ENCODE data around the gene FARP1.

FARP1 gene

GRCh38 chr13:98215508-98215907, 72.6 kb downstream of the FARP1 start:
- H2AFZ ChIP-seq (ENCODE audit: low read depth), result no peak overlapping the region

GRCh38 chr13:98216135-98216565, 73.3 kb downstream of the FARP1 start:
- H2AFZ ChIP-seq (ENCODE audit: low read depth), result no peak overlapping the region
- H3K27me3 ChIP-seq (ENCODE audit: insufficient read depth, low read depth), result no peaks in the 10 kb centered on the region
- no peaks in the 10 kb centered on the region for H3K4me1 ChIP-seq (ENCODE audit: low read depth, poor library complexity, severe bottlenecking)
- H3K36me3 ChIP-seq (ENCODE audit: insufficient read depth), result no peaks in the 10 kb centered on the region
- H4K20me1 ChIP-seq (ENCODE audit: insufficient read depth), result no peaks in the 10 kb centered on the region
- H3K79me2 ChIP-seq (ENCODE audit: insufficient read depth, low read depth), result no peaks in the 10 kb centered on the region
- H3K4me2 ChIP-seq, result no peak overlapping the region
- H3K9ac ChIP-seq, result no peak overlapping the region
- TF ChIP-seq CTCF (conservative IDR thresholded peaks at IDR 0.05; ENCODE audit: low read depth, low read length), result no peak
- no peak overlapping the region for H3K4me3 ChIP-seq (IDR thresholded peaks at IDR 0.05; ENCODE audit: insufficient read depth, low read depth, low read length)
- no peak overlapping the region for H3K27ac ChIP-seq

More at GRCh38 chr13:98215508-98215907, 72.6 kb downstream of the FARP1 start:
- no peak for TF ChIP-seq CTCF (conservative IDR thresholded peaks at IDR 0.05; ENCODE audit: low read depth, low read length)
- Histone ChIP-seq H3K9ac (no peak overlapping the region), H4K20me1 (ENCODE audit: insufficient read depth) (no peaks in the 10 kb centered on the region), H3K27me3 (ENCODE audit: insufficient read depth, low read depth) (no peaks in the 10 kb centered on the region), H3K36me3 (ENCODE audit: insufficient read depth) (no peaks in the 10 kb centered on the region), H3K27ac (no peak overlapping the region), H3K4me2 (no peak overlapping the region), H3K4me3 (IDR thresholded peaks at IDR 0.05; ENCODE audit: insufficient read depth, low read depth, low read length) (no peak overlapping the region), H3K79me2 (ENCODE audit: insufficient read depth, low read depth) (no peaks in the 10 kb centered on the region), H3K4me1 (ENCODE audit: low read depth, poor library complexity, severe bottlenecking) (no peaks in the 10 kb centered on the region)

- Histone ChIP-seq H3K9ac (no peak overlapping the region), H3K4me1 (ENCODE audit: low read depth, poor library complexity, severe bottlenecking) (no peaks in the 10 kb centered on the region), H3K27ac (no peak overlapping the region), H3K27me3 (ENCODE audit: insufficient read depth, low read depth) (no peaks in the 10 kb centered on the region), H3K4me3 (IDR thresholded peaks at IDR 0.05; ENCODE audit: insufficient read depth, low read depth, low read length) (no peak overlapping the region), H3K4me2 (no peak overlapping the region), H3K36me3 (ENCODE audit: insufficient read depth) (no peaks in the 10 kb centered on the region), H4K20me1 (ENCODE audit: insufficient read depth) (no peaks in the 10 kb centered on the region), H2AFZ (ENCODE audit: low read depth) (no peak overlapping the region), H3K79me2 (ENCODE audit: insufficient read depth, low read depth) (no peaks in the 10 kb centered on the region)
- TF ChIP-seq CTCF (conservative IDR thresholded peaks at IDR 0.05; ENCODE audit: low read depth, low read length), result no peak
These were observed 73.9 kb downstream of the FARP1 start for GRCh38 chr13:98216711-98217285.

GRCh38 chr13:98217597-98217996, 74.7 kb downstream of the FARP1 start:
- Histone ChIP-seq H3K4me2 (no peak overlapping the region), H3K36me3 (ENCODE audit: insufficient read depth) (no peaks in the 10 kb centered on the region), H3K4me1 (ENCODE audit: low read depth, poor library complexity, severe bottlenecking) (no peaks in the 10 kb centered on the region), H3K4me3 (IDR thresholded peaks at IDR 0.05; ENCODE audit: insufficient read depth, low read depth, low read length) (no peak overlapping the region), H2AFZ (ENCODE audit: low read depth) (no peak overlapping the region), H4K20me1 (ENCODE audit: insufficient read depth) (no peaks in the 10 kb centered on the region), H3K27me3 (ENCODE audit: insufficient read depth, low read depth) (no peaks in the 10 kb centered on the region), H3K9ac (no peak overlapping the region), H3K79me2 (ENCODE audit: insufficient read depth, low read depth) (no peaks in the 10 kb centered on the region), H3K27ac (no peak overlapping the region)
- TF ChIP-seq CTCF (conservative IDR thresholded peaks at IDR 0.05; ENCODE audit: low read depth, low read length), result no peak
